ENCODE measurements around the gene WDR90.

The WDR90 gene

DNA sequence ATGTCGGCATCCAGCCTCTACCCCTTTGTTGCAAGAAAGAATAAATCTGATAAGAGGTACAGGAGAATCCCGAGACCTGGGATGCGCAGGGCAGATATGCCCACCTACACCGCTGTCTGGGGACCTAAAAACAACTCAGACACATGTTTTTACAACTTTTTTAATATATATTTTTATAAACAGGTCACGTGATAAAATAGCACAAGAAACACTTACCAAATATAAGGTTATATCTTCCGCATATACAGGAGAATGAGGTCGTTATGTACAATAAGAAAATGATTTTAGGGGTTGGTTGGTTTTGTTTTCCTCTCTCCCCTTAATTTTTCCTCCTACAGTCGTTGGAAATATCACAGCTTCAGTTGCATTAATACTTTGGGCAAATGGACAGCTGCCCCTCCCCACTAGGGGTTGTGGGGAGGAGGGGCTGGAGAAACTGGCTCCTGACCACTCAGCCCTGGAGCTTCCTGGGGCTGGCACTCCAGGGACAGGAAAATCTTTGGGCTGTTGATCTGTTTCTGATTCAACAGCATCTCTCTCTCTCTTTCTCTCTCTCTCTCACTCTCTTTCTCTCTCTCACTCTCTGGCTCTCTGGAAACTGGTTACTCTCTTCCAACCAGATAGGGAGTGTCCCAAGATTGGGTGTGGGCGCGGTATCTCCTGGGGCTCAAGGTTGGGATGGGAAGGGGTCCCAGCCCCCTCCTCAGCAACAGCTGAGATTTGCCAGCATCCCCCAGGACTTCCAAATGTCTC lies 43.4 kb downstream of the WDR90 start:
- no peak for DNase-seq

DNA sequence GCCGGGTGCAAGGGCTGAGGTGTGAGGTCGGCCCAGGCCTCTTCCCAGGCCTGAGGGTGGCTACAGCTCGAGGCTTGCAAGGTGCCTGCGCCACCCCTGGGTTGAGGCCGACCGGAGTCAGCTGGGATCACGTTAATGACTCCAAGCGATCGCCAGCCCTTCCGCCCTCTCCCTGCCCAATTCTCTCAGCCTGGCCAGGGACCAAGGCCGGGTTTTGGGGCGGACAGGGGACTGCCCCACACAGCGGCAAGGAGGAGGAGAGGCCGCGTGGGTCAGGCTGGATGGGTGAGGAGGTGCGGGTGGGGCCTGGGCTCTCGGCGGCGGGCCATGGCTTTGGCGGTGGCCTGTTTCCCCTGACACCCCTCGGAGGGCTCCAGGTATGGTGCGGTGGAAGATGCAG lies 44.2 kb downstream of the WDR90 start:
- no peak for DNase-seq

- DNase-seq: no peak
Observed at GRCh38 chr16:693766-694165, 44.6 kb downstream of the WDR90 start.

- DNase-seq: no peak
Observed at GRCh38 chr16:694187-694862, 45.2 kb downstream of the WDR90 start.

GRCh38 chr16:694863-695354 lies 45.7 kb downstream of the WDR90 start:
- DNase-seq: no peak

DNA sequence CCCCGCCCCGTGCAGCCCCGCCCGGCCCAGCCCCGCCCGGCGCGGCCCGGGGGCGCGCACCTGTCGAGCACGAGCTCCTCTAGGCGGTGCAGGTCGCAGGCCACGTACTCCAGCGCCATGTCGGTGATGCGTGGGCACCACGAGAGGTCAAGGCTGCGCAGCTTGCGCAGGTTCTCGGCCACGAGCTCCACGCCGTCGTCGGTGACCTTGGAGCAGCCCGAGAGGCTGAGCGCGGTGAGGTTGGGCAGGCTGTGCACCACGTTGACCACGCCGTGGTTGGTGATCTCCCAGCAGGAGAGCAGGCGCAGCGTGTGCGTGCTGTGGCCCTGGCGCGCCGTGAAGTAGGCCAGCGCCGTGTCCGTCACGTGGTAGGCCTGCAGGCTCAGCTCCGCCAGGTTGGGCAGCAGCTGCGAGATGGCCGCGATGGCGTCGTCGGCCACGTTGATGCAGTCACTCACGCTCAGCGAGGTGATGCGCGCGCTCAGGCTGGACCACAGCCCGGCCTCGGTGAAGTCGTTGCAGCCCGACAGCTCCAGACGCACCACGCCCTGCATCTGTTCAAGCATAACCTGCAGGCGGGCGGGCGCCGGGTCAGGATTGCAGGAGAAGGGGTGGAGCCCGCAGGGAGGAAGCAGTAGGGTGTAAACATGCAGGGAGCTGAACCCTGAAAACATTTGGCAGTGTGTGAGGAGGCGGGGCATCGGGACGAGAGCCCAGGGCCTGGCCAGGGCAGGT lies 46.4 kb downstream of the WDR90 start:
- peak; percentile 81 for DNase-seq

DNA sequence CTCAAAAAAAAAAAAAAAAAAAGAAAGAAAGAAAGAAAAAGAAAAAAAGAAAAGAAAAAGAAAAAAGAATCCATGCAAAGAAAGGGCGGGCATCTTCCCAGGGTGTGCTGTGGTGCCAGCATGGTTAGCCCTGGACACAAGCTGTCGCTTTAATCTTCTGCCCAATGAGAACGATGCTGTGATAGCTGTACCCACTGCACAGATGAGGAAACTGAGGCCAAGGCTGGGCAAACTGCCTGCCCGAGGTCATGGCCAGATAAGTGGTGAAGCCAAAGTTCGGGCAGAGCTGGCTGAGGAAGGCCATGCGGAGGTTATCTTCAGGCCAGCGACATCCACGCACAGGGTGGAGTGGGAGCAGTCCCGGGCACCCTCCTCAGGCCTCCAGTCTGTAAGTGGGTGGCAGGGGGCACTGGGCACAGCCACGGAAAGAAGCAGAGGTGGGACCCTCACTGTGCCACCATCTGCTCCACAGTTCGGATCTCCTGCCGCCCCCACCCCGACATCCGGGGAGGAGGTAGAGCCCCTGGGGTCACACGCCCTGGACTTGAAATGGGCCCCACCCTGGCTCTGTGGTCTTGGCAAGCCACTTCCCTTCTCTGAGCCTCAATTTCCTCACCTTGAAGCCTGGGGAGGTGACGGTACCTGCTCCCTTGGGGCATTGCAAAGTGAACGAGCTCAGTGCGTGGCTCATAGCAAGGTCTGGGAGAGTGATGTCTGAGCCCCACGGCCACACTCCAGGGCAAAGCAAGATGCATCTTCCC lies 49.9 kb downstream of the WDR90 start:
- DNase-seq: no peak

DNA sequence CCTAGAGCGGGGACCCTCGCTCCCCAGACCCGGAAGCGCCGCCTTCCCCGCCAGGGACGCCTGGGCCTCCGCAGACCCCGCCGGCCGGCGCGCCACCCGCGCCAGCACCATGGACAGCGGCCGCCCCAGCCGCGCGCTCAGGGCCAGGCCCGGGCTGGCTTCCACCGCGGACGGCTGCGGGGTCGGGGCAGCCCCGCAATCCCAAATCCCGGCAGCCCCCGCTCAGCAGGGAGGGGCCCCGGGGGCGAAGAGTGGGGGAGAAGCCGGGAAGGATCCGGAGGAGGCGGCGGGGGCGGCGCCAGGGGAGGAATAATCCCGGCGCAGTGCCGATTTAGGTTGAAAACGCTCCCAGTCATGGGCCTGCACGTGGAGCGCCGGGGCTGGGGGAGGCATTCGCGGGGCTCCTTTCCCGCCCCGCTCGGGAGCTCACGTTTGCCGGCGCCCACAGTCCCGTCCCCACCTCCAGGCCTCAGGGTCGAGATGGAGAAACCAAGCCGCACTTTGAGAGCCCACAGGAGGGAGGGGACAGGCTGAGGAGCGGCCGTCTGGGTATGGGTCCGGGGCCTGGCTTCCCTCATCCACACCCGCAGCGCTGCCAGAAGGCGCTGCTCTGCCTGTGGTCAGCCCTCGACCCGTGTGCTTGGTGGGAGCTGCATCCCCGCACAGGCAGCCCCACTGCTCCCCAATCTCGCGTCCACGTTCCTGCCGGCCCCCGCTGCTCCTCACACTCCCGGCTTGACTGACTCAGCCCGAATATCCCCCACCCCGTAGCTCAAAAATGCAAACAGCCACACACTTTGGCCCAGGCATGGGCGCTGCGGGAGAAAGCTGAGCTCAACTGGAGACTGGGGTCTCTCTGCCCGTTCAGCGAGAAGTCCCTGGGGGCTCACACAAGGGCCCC lies 51.8 kb downstream of the WDR90 start:
- DNase-seq: no peak

- DNase-seq: no peak
Observed at GRCh38 chr16:702341-702740, 53.2 kb downstream of the WDR90 start.

DNA sequence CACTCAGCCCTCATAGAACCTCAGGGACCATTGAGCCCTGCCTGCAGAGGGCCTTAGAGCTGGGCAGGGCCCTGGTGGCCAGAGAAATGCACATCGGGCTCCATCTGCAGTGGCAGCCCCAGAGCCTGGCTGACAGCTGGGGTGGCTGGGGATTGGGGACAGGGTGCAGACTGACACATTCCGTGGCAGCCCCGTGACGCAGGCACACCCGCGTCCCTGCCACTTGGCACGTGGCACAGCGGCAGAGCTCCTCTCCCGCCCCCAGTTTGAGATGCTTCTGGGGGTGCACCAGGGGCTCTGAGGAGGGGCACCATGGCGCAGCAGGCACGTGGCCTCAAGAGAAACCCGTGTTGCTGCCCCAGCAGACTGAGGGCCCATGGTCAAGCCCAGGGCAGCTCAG lies 54.2 kb downstream of the WDR90 start:
- no peak for DNase-seq

- DNase-seq: no peak
Observed at GRCh38 chr16:704047-704446, 54.9 kb downstream of the WDR90 start.

- peak; percentile 1 for DNase-seq
Observed at GRCh38 chr16:704552-705380, 55.6 kb downstream of the WDR90 start.

DNA sequence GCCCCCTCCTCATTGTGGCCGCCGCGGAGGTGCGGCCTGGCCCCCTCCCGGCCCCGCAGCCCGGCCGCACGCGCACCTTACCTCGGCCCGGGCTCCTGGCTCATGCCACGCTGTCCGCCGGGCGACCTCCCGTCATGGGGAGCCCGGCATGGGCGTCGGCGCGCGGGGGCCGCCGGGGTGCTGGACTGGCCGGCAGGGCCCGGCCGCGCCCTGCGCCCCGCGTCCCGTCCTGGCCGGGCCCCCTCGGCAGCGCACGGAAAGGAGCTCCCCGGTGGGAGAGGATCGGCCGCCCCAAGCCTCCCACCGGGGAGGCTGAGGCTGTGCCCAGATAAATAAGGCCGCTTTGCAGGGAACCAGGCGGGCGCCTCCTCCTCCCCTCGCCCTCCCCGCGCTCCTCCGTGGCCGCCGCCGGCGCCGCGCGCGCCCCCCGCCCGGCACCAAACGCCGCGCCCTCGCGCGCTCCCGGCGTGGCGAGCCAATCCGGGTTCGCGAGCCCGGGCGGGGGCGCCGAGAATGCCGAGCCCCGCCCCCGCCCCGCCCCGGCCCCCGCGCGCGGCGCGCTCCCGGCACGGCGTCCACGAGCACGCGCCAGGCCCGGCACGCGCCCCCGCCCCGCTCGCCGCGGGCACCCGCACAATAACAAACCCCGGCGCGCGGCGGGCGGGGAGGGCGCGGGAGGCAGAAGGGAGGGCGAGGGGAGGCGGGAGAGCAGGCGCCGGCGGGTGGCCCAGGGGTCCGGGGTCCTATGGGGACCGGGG lies 56.4 kb downstream of the WDR90 start, which contains the start of gene FBXL16:
FBXL16 (minus strand) TSS at position 371 of the 758 bp plus-strand sequence. CDS start 8,396 bp downstream, outside the sequence.
- DNase-seq: peak; percentile 28

DNA sequence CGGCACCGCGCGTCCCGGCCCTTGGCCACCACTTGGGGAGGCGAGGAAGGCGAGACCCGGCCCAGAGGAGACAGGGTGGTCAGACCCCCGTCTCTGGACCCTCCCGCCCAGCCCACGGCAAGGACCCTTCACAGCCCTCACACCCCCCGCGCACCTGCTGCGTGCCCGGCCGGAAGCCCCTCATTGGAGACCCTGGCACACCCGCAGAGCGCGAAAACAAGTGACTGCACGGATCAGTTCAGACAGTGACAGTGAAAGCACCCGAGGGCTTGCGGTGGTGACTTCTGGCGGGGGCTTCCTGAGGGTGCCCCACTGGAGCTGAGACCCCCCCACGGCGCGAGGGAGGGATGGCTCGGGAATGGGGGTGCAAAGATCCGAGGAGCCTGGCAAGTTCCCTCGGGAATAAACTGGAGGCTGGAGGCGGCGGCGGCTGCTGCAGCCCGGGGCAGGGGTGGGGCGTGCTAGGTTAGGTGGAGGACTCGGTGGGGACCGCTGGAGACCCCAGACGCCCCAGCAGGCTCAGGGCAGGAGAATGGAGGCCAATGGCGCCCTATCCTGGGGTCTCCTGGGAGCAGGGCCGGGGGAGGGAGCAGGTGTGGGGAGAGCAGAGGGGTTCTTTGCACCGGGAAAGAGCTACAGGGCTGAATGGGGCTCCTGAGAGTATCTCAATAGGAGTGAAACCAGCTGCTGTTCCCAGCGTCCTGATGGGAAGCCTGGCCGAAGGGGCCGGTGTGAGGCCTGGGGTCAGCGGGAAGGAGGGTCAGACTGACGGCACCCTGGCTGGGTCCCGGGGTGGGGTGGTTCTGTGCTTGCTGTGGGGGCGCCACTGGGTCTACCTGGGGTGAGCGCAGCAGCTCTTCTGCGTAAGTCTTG lies 57.3 kb downstream of the WDR90 start:
- no peak for DNase-seq

DNA sequence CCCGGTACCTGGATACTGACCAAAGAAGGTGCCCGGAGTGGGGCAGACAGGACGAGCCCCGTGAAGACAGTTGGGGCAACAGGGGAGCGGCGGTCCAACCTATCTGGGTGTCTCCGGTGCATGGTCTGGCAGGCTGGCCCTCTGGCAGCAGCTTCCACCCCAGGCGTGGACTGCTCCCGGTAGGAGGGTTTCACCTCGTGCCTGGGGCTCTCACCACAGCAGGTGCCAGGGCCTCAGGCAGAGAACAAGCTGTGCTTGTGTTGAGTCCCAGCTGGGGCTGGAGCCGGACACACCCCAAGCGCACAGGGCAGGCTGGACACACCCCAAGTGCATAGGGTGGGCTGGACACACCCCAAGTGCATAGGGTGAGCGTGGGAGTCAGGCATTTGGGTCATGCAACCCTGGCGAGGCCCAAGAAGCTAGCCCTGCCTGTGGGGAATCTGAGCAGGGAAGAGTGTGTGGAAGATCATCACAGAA lies 57.9 kb downstream of the WDR90 start:
- DNase-seq: no peak

- DNase-seq: no peak
Observed at GRCh38 chr16:708019-708418, 58.9 kb downstream of the WDR90 start.

DNA sequence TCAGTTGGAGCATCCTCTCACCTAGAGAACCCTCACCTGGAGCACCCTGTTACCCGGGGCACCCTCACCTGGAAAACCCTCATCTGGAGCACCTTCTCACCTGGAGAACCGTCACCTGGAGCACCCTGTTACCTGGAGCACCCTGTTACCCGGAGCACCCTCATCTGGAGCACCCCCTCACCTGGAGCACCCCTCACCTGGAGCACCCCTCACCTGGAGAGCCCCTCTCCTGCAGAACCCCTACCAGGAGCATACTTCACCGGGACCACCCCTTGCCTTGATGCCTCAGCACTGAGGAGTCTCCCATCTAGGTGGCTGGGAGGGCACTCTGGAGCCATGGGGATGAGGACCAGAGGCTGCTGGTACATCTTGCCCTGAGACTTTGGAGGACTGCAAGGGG lies 59.8 kb downstream of the WDR90 start:
- DNase-seq: no peak

DNA sequence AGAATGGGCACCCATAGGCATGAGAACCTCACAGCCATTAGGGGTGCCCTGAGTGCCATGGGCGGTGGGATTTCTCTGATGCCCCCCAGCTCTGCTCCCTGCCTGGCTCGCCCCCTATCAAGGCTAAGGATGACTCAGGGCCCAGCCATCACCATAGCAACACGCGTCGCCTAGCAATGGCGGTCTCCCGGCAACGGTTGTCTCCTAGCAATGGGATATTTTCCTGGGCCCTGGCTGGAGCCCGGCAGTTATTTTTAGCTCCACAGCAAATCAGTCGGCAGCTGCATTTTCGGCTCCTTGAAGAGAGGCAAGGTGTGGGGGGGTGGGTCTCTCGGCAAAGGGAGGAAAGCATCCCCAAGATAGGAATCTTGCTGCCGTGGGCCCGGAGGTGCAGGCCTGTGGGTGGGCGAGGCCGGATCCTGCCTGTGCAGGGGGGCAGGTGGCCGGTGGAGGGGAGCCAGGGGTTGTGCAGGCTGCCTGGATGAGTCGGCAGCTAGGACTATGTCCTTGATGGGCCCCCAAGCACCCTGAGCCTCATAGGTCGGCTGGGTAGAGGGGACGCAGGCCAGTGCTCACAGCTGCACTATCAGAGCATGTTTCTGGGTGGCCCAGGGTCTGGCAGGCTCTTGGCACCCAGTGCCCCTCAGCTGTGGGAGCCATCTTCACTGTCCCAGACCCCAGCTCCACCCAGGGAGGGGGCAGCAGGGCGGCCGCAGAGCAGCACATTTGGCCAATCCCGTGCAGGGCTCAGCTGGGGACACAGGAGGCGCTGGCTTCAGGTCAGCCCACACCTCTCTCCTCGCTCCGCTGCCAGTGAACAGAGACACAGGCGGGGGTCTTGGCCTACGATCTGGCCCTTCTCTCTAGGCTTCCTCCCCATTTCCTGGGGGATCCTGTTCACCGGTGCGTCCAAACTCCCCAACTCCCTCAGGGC lies 60.7 kb downstream of the WDR90 start:
- peak; percentile 48 for DNase-seq
